ENCODE measurements around the gene ATRIP.

GRCh38 chr3:48413611-48414010 is 32.9 kb upstream of the ATRIP start:
- no peak for TF ChIP-seq CTCF (IDR thresholded peaks at IDR 0.05; ENCODE audit: low read depth, low read length, poor library complexity, severe bottlenecking)
- no peak for TF ChIP-seq EZH2phosphoT487 (IDR thresholded peaks at IDR 0.05; ENCODE audit: borderline replicate concordance, low read length)
